Psoas muscle (tissue), 8 donors: Measurements from ENCODE around the gene TECPR1. TPM values are rescaled to one million over a fixed set of nuclear protein-coding genes. Genes with fewer than 3 reads are reported as not detected.
A peak's percentile ranks its signal among the peaks of the same experiment; 100 is the strongest.

Experiments used
- ATAC-seq, 4 donors: fragments of 200-7000 bp; cut with Tn5 transposase; one replicate each; pipeline ENCODE4 v1.9.1; 2020; ENCODE audit warnings: moderate library complexity in 3 of 4, mild to moderate bottlenecking in 2 of 4
- DNase-seq, 2 donors: peaks; one replicate each; pipeline ENCODE4 v3.0.0-alpha.2; 2020
- H3K27ac ChIP-seq: fragments of 200-600 bp; one replicate; pipeline ENCODE4 v1.8.0; 2022
- H3K27me3 ChIP-seq, 3 donors: fragments of 200-600 bp in 1 of 3; one replicate each; pipeline versions ENCODE4 v1.6.1 to v1.8.0; 2013 to 2022; ENCODE audit warnings: low read length in 2 of 3, mild to moderate bottlenecking in 2 of 3, moderate library complexity in 1 of 3; ENCODE audit not compliant: insufficient read depth in 3 of 3
- H3K36me3 ChIP-seq, 2 donors: fragments of 200-600 bp in 1 of 2; one replicate each; pipeline versions ENCODE4 v1.6.1 to v1.8.0; 2013 to 2022; ENCODE audit warnings: low read depth in 1 of 2, mild to moderate bottlenecking in 1 of 2, moderate library complexity in 1 of 2; ENCODE audit not compliant: insufficient read depth in 1 of 2
- H3K4me1 ChIP-seq: fragments of 200-600 bp; one replicate; pipeline ENCODE4 v1.8.0; 2022
- H3K4me3 ChIP-seq: fragments of 200-600 bp; one replicate; pipeline ENCODE4 v1.8.0; 2022; ENCODE audit warnings: mild to moderate bottlenecking
- H3K9me3 ChIP-seq: fragments of 200-600 bp; one replicate; pipeline ENCODE4 v1.8.0; 2022
- CTCF ChIP-seq: fragments of 200-600 bp; IDR thresholded peaks from one replicate; pipeline ENCODE4 v1.8.0; 2022; ENCODE audit warnings: antibody characterized with exemption
- WGBS, 3 donors: extraction: QIAGEN DNeasy Blood & Tissue Kit; methylation state at CpG; one replicate each; pipeline versions ENCODE4 v1.1.6 to v1.1.7; 2013; 5-methylcytosine and 5-hydroxymethylcytosine counted together
- intact Hi-C, 2 donors: fragments of 100-400 bp; cut with DNase I; formaldehyde crosslinking; loops; one replicate each; pipeline versions ENCODE4 v1.11.0 to v1.14.2; 2022
- polyA plus RNA-seq, 3 donors: library from polyadenylated mRNA; stranded (reverse); fragments of 200-250 nt; gene quantifications; one replicate each; pipeline ENCODE4 v1.2.3, GENCODE V29; 2013
- total RNA-seq, 4 donors: library from RNA; stranded (reverse); fragmentation: NEBNext Ultra II Directional in 2 of 4; extraction: Animal tissue kit (Norgen Biotek cat#: 25700) in 2 of 4; gene quantifications; one replicate each; pipeline versions ENCODE4 v1.2.1 to v1.2.4, GENCODE V29; 2021 to 2023
- donor health status: healthy with polysubstance abuse.
- donor health status: DM: no; HTN: no; CAD: no; lungs with moderate emphysema.
- donor health status: Bipolar disorder and iron deficiency.
- donor health status: healthy.
- donor health status: DM: yes; HTN: yes; CAD: no.
- donor health status: DM: no; HTN: no; CAD: no.
- donor health status: DM: no; HTN: no; CAD: no.
- donor health status: DM: yes; HTN: yes; CAD: no.

Gene TECPR1
- total and polyA plus RNA-seq, 7 donors, result 7.0 to 23.0 (median 14.5) TPM

- H3K4me3 ChIP-seq, result no peak overlapping the region
- peak in 1 of 2 donors; percentile 46 for DNase-seq
- intact Hi-C loops, result no loop called here
These were observed 15.5 kb downstream of the TECPR1 start for GRCh38 chr7:98236355-98237185.

GRCh38 chr7:98235901-98236300 is 16.1 kb downstream of the TECPR1 start:
- 91 to 95% (median 94%) methylated on average over 11 of the region's 11 CpGs for WGBS, 3 donors
- Histone ChIP-seq H3K36me3 (peaks cover 0 to 68% of the 10 kb centered on the region in 2 donors), H3K4me1 (no peaks in the 10 kb centered on the region), H3K27ac (no peak overlapping the region), H3K4me3 (no peak overlapping the region), H3K27me3 (no peaks in the 10 kb centered on the region), H3K9me3 (no peaks in the 10 kb centered on the region)
- intact Hi-C loops, result no loop called here
- DNase-seq (peak in 1 of 2 donors; percentile 50), ATAC-seq (no peak)
- TF ChIP-seq CTCF, result no peak

More at GRCh38 chr7:98236355-98237185, 15.5 kb downstream of the TECPR1 start:
- Histone ChIP-seq H3K4me1 (no peaks in the 10 kb centered on the region), H3K36me3 (peaks cover 0 to 75% of the 10 kb centered on the region in 2 donors), H3K27me3 (no peaks in the 10 kb centered on the region), H3K9me3 (no peaks in the 10 kb centered on the region), H3K27ac (no peak overlapping the region)
- WGBS, 3 donors, result 92 to 95% (median 95%) methylated on average over 24 to 25 of the region's 25 CpGs
- no peak for TF ChIP-seq CTCF
- peak in 1 of 4 donors; percentile 17 for ATAC-seq

GRCh38 chr7:98234429-98235147 is 17.4 kb downstream of the TECPR1 start:
- Histone ChIP-seq H3K36me3 (peaks cover 0 to 55% of the 10 kb centered on the region in 2 donors), H3K4me1 (peaks cover 3% of the 10 kb centered on the region), H3K27me3 (no peaks in the 10 kb centered on the region), H3K4me3 (no peak overlapping the region), H3K27ac (no peak overlapping the region), H3K9me3 (no peaks in the 10 kb centered on the region)
- intact Hi-C loops, result no loop called here
- no peak for TF ChIP-seq CTCF
- DNase-seq (peak in 1 of 2 donors; percentile 6), ATAC-seq (no peak)
- WGBS, 3 donors, result 95% methylated on average over 10 of the region's 10 CpGs

GRCh38 chr7:98233219-98234070 is 18.6 kb downstream of the TECPR1 start:
- H3K9me3 ChIP-seq, result no peaks in the 10 kb centered on the region
- intact Hi-C loops, result no loop called here
- peaks cover 0 to 44% of the 10 kb centered on the region in 2 donors for H3K36me3 ChIP-seq
- H3K4me3 ChIP-seq, result no peak overlapping the region
- peaks cover 8% of the 10 kb centered on the region for H3K4me1 ChIP-seq
- no peaks in the 10 kb centered on the region for H3K27me3 ChIP-seq
- H3K27ac ChIP-seq, result no peak overlapping the region
- DNase-seq (no peak), ATAC-seq (no peak)
- no peak for TF ChIP-seq CTCF
- WGBS, 3 donors, result 89 to 91% (median 90%) methylated on average over 30 to 32 of the region's 32 CpGs
